ENCODE measurements around the gene TDRD9. TPM values are rescaled to one million over a fixed set of nuclear protein-coding genes. Genes with fewer than 3 reads are reported as not detected.

The TDRD9 gene
- polyA plus RNA-seq, 1 donor from 2014 or later, result 15.9 TPM

- no peaks in the 10 kb centered on the region for H3K36me3 ChIP-seq (ENCODE audit: insufficient read depth, low read length)
- H3K27me3 ChIP-seq (ENCODE audit: insufficient read depth, low read depth, low read length), result no peaks in the 10 kb centered on the region
- H3K27ac ChIP-seq (ENCODE audit: low read length), result peak within 1 kb of the TSS; percentile 2
- H3K9me3 ChIP-seq (ENCODE audit: low read length), result peaks cover 7% of the 10 kb centered on the region
- H3K9ac ChIP-seq (ENCODE audit: low read length), result no peak within 1 kb of the TSS
- H4K20me1 ChIP-seq (ENCODE audit: insufficient read depth), result no peaks in the 10 kb centered on the region
- no peaks in the 10 kb centered on the region for H3F3A ChIP-seq (ENCODE audit: insufficient read depth, low read length, poor library complexity, severe bottlenecking)
- H3K79me2 ChIP-seq (replicated peaks; ENCODE audit: insufficient read depth, low read length), result no peaks in the 10 kb centered on the region
- peak within 1 kb of the TSS; percentile 11 for H3K4me3 ChIP-seq (ENCODE audit: low read length)
- no peaks in the 10 kb centered on the region for H3K9me2 ChIP-seq (ENCODE audit: insufficient read depth, low read length)
- H3K4me2 ChIP-seq (ENCODE audit: low read length), result no peak within 1 kb of the TSS
- H2AFZ ChIP-seq (ENCODE audit: low read depth, low read length), result no peak within 1 kb of the TSS
- TF ChIP-seq EZH2 (IDR thresholded peaks at IDR 0.05; ENCODE audit: borderline replicate concordance, insufficient read depth, low read length, poor library complexity, severe bottlenecking), result no peak
- TF ChIP-seq EP300 (conservative IDR thresholded peaks at IDR 0.05; ENCODE audit: poor library complexity, severe bottlenecking), result no peak
- TF ChIP-seq SMC3 (conservative IDR thresholded peaks at IDR 0.05; ENCODE audit: poor library complexity), result no peak
- no peak for TF ChIP-seq RAD21 (conservative IDR thresholded peaks at IDR 0.05)
- TF ChIP-seq CTCF (IDR thresholded peaks at IDR 0.05; ENCODE audit: poor library complexity, severe bottlenecking), result no peak
- TF ChIP-seq POLR2AphosphoS5 (IDR thresholded peaks at IDR 0.05), result no peak
- no peak for TF ChIP-seq REST (IDR thresholded peaks at IDR 0.05; ENCODE audit: borderline replicate concordance)
- no peak for TF ChIP-seq MXI1 (conservative IDR thresholded peaks at IDR 0.05; ENCODE audit: poor library complexity, severe bottlenecking)
- TF ChIP-seq TAF1 (IDR thresholded peaks at IDR 0.05; ENCODE audit: low read depth), result no peak
These were observed 13.9 kb downstream of the TDRD9 start, which contains the start of gene RD3L for GRCh38 chr14:103941973-103942736. Gene RD3L, minus strand, starts transcription at chr14:103942529. Its CDS starts 834 bp downstream, at chr14:103941695.

- H2AFZ ChIP-seq (ENCODE audit: low read depth, low read length), result no peak overlapping the region
- H3F3A ChIP-seq (ENCODE audit: insufficient read depth, low read length, poor library complexity, severe bottlenecking), result no peaks in the 10 kb centered on the region
- H3K36me3 ChIP-seq (ENCODE audit: insufficient read depth, low read length), result no peaks in the 10 kb centered on the region
- no peak overlapping the region for H3K9ac ChIP-seq (ENCODE audit: low read length)
- H4K20me1 ChIP-seq (ENCODE audit: insufficient read depth), result no peaks in the 10 kb centered on the region
- H3K27me3 ChIP-seq (ENCODE audit: insufficient read depth, low read depth, low read length), result no peaks in the 10 kb centered on the region
- H3K79me2 ChIP-seq (replicated peaks; ENCODE audit: insufficient read depth, low read length), result no peaks in the 10 kb centered on the region
- peaks cover 8% of the 10 kb centered on the region for H3K9me3 ChIP-seq (ENCODE audit: low read length)
- H3K4me3 ChIP-seq (ENCODE audit: low read length), result no peak overlapping the region
- TF ChIP-seq EZH2 (IDR thresholded peaks at IDR 0.05; ENCODE audit: borderline replicate concordance, insufficient read depth, low read length, poor library complexity, severe bottlenecking), result no peak
- no peak for TF ChIP-seq RAD21 (conservative IDR thresholded peaks at IDR 0.05)
- TF ChIP-seq TAF1 (IDR thresholded peaks at IDR 0.05; ENCODE audit: low read depth), result no peak
- no peak for TF ChIP-seq REST (IDR thresholded peaks at IDR 0.05; ENCODE audit: borderline replicate concordance)
- no peak for TF ChIP-seq SMC3 (conservative IDR thresholded peaks at IDR 0.05; ENCODE audit: poor library complexity)
- no peak for TF ChIP-seq CTCF (IDR thresholded peaks at IDR 0.05; ENCODE audit: poor library complexity, severe bottlenecking)
- TF ChIP-seq EP300 (conservative IDR thresholded peaks at IDR 0.05; ENCODE audit: poor library complexity, severe bottlenecking), result no peak
- no peak for TF ChIP-seq MXI1 (conservative IDR thresholded peaks at IDR 0.05; ENCODE audit: poor library complexity, severe bottlenecking)
- no peak for TF ChIP-seq POLR2AphosphoS5 (IDR thresholded peaks at IDR 0.05)
- no peak overlapping the region for H3K27ac ChIP-seq (ENCODE audit: low read length)
- H3K9me2 ChIP-seq (ENCODE audit: insufficient read depth, low read length), result no peaks in the 10 kb centered on the region
- H3K4me2 ChIP-seq (ENCODE audit: low read length), result no peak overlapping the region
These were observed 15.4 kb downstream of the TDRD9 start for GRCh38 chr14:103943673-103944072.

Measured in neural cell (in vitro differentiated cells).